SW480 (cell line): ENCODE results near the gene AGFG1.

Experiments used
- DNase-seq: peaks from one replicate; pipeline ENCODE4 v3.0.0-alpha.2; 2016; ENCODE audit warnings: low spot score

AGFG1 gene

DNA sequence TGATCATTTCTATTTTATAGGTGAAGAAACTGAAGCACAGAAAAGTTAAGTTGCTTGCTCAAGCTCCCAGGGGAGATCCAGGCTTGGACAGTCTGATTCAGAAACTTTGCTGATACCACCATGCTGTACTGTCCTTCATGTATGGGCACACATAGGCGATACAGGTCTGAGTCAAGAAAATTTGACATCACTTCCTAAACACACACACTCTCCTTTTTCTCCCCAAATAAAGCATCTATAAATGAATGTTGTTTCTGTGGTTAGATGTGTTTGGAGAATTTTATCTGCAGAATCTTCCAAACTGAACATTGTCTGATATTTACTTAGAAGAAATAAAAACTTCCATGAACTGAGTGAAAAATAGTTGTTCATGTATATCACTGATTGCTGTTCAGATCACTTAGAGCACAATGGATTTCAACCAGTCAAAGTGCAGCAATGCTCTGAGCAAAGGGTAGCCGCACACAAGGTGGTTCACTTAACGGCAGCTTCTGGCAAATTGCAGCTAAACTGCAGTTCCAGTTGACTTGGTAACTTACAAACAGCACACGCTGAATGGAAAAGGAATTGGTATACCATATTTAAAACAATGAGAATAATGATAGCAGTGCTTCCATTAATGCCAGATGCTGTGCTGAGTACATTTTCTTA is 10.0 kb upstream of the AGFG1 start:
- no peak for DNase-seq

DNA sequence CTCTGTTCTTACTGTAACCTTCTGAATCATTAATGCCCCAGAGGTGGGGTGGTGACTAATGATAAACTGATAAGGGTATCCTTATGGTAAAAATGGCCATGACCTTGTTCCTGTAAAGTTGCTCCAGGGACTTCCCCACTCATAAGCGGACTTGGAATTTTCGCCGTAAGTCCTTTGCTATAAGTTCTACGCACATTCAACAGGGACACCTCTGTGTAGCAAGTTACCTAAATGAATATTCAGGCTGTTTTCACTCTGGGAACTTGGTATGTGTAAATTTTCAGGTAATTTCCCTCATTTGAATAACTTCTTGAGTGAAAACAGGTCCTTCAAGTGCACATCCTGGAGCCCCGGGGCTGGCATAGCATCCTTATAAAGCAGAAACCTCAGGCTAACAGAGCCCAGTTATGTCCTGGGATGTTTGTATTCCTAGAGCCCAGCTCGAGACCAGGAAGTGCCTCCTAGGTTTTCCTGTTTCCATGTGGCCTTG is 9.4 kb upstream of the AGFG1 start:
- no peak for DNase-seq

DNA sequence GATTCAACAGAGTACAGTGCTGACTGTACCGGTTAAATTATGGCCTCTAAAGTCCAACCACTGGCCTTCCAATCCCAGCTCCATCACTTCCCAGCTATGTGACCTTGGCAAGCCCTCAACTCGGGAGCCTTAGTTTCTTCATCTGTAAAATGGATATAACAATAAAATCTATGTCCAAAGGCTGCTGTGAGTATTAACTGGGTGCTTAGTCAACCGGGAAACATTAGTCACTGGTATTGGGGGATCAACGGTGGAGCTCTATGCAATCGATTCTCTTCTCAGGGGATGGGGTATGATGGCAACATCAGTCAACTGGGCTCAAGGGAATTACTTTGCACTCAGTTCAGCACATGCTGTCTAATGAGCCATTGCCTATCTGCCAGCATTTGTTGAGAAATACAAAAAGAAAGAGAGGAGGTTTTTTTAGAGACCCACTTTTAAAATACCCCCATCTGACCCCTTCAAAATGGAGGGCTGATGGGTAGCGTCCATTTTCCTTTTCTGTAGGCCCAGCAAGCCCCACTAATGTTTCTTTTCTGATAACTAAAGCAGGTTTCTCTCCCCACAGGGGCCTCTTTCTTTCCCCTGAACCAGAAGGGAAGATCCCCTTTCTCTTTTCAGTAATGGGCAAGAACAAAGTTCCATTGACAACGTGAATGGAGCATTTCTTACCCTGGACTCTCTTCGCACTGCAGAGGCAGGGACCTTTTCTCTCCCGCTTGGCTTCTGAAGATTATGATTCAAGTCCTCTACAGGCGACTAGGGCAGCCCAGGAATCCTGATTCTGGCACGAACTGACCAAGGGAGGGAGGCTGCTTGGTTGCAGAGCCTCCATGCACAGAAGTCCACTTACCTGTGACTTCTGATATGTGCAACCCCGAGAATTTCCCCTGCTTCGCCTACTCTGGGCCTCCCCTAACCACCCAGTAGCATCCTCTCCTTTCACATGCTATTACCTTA is 8.7 kb upstream of the AGFG1 start:
- DNase-seq, result no peak

DNA sequence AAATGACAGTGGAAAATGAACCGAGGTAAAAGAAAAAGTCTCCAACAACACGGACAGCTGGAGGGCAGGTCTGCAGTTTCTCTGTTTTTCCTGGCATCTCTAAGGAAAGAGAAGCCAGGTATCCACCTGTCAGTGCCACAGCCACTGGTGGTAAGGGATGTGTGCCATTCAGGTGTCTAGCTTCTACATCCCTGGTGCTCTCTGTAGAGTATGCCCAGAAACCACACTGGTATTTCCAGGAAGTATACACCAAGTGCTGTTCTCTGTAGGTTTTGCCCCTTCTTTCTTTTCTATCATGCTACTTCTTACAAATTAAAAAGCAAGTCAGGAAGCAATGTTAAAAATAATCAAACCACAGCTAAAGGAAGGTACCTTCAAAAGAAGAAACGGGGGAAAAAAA is 7.6 kb upstream of the AGFG1 start:
- no peak for DNase-seq

DNA sequence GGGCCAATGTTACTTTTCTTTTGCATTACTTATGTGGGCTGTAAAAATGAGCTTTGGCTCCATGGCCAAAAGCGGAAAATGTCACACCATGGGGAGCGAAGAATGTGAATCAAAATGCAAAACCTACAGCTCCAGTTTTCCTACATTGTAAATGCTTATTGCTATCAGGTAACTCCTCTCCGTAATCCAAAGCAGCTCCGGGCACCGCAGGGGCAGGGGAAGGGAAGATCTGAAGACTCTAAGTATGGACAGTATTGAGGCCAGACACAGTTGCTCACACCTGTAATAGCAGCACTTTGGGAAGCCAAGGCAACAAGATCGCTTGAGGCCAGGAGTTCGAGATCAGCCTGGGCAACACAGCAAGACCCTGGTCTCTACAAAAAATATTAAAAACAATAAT is 7.1 kb upstream of the AGFG1 start:
- no peak for DNase-seq

DNA sequence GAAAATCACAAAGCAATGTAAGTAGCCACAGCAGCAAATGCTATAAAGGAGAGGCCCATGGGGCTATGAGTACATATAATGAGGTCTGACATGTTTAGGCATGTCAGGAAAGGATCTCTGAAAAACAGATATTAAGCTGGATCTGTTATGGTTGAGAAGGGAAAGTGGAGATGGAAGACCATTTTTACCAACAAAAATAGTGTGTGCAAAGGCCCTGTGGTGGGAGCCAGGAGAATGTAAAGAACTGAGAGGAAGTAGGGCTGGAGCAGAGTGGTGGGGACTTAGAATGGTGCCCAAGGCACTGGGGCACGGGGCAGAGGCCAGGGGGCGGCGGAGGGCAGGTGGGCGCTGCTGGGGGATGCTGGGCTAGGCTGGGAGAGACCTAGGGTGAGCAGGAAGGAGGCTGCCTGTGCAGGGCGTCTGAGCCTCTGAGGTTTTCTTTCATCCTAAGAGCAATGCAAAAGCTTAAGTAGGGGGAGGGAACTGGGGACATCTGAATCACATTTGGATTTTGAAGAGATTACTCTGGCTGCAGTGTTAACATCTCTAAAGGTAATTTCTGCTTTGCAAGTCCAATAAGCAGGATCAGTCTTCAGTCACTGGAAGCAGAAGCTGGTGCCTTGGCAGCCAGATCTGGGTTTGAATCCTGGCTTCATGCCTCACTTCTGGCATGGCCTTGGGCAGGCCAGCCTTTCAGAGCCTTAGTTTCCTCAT is 4.9 kb upstream of the AGFG1 start:
- no peak for DNase-seq

DNA sequence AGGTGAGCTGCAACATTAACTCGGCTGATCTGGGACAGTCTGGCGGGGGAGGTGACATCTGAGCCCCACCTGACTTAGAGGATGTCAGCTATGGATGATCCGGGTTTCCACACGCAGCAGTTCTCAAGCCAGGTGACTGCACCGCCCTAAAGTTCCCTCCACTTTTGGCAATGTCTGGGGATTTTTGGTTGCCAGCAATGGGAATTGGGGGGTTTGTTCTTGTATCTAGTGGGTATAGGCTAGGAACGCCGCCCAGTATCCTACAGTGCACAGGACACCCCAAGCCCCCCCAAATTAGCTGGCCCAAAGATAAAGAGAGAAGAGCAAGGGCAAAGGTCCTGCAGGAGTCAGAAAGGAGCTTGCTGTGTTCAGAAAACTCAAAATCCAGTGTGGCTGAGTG is 544 bp upstream of the AGFG1 start:
- no peak for DNase-seq

DNA sequence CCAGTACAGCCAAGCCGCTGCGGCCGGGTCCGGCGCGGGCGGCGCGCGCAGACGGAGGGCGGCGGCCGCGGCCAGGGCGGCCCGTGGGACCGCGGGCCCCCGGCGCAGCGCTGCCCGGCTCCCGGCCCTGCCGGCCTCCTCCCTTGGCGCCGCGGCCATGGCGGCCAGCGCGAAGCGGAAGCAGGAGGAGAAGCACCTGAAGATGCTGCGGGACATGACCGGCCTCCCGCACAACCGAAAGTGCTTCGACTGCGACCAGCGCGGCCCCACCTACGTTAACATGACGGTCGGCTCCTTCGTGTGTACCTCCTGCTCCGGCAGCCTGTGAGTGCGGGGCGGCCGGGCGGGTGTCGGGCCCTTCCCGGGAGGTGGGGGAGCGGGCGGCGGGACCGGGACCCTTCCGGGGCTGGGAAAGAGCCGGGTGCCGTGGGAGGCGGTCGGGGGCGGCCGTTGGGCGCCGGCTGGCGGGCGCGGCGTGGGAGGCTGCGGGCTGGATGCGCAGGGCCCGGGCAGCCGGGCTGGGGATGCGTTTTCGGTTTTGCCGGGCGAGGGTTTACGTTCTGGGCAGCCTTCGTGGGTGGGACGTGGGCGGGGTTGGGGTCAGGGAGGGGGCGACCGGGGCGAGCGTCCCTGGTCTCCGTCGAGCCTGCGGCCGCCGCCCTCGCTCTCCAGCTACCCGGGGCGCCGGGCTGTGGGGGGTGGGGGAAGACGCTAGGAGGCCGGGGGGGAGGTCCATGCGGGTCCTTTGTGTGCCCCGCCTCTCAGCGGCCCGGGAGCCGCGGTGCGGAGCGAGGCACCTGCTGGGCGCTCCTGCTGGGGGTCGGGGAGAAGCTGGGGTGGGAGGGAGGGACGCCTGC is 537 bp downstream of the AGFG1 start:
- DNase-seq, result peak; percentile 22

DNA sequence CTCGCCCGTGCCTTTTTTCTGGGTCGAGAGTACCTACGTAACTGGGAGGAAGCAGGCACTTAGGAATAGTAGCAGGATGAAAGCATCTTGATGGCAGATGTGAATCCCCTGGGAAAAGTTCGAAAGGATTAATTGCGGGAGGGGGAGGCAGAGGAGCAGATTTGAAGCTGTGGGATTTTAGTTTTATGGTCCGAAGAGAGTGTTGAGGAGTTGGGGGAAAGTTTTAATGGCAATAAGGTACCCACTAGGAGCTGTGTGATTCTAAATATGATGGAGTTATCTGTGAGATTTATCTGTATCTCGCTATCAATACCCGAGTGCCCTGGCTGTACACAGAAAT is 1.1 kb downstream of the AGFG1 start:
- no peak for DNase-seq

DNA sequence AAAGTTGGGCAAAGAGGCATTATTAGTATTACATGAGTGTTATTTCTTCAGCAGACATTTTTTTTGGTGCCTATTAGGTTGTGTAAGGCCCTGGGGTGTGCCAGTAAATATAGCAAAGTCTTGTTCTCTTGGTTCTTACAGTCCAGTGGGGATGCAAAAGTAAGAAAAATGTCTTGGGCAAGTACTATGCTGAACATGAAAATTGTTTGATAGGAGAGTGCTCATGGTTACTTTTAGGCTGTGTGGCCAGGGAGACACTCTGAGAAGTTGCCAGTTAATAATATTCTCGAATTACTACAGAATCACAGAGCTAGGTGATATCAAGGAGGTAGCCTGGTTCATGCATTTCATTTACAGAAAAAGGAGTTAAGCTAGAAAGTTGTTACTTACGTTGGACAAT is 1.9 kb downstream of the AGFG1 start:
- no peak for DNase-seq

DNA sequence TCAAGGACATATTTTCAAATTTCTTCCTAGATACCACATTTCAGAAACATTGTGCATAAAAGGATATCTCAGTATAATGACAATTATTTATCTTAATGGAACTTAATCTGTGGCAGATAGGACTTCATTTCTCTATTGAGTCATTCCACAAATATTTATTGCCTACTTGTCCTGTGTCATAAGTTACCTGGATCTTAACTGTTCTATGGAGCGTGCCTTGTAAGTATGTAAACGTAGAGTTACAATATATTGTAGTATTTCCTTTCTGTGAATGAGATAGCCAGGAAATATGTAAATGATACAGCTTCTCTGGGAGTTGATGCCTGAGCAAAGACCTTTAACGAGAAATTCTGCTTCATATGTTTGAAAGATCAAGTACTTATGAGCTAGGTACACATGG is 2.5 kb downstream of the AGFG1 start:
- DNase-seq, result no peak

DNA sequence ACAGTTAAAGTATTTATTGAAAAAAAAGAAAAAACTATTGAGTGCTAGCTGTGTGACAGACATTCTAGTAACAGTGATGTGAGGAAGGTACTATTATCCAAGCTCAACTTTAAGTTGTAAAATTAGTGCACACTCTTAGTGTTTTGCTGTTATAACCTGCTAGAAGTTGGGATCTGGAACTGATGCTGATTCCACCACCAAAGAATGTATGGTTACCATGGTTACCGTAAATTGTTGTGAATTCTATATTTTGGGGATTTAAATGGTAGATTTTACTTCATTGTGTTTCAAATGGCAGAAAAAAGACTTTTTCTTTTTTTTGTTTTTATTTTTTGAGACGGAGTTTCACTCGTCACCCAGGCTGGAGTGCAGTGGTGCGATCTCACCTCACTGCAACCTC is 5.3 kb downstream of the AGFG1 start:
- no peak for DNase-seq

DNA sequence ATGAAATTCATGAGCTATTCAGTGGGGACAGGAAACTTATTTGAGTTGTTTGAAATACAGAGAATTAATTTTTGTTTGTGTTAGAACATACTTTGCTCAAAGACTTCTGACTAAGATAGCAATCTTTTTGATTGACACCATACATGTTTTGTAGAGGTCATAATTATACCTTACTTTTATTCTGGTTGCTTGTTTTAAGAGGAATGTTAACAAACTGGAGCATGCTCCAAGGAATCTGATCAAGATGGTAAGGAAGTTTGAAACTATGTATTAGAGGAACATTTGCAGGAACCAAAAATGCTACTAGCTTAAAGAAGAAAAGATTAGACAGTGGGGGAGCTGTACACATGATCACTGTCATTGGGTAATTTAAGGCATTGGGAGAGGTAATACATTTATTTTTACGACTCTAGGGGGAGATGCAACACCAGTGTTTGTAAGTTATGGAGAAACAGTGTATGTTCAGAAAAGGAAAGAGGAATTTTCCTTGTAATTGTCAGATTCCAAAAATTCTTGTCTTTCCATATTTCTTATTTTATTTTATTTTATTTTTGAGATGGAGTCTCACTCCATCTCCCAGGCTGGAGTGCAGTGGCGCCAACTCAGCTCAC is 8.0 kb downstream of the AGFG1 start:
- DNase-seq, result no peak

DNA sequence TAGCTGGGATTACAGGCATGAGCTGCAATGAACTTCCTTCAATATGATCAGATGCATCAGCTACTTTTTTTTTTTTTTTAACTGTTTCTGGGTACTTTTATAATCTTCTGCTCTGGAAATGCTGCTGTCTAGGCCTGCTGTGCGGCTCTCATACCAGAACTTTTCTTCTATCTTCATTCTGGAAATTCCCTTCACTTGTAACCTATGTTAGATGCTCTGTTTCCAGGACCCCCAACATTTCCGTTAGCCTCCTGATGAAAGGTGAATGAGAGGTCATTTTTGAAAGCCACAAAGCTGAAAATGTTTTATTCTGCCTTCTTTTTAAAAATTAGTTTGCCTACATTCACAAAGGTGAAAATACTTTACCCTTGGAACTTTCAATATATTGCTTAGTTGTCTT is 8.6 kb downstream of the AGFG1 start:
- no peak for DNase-seq

DNA sequence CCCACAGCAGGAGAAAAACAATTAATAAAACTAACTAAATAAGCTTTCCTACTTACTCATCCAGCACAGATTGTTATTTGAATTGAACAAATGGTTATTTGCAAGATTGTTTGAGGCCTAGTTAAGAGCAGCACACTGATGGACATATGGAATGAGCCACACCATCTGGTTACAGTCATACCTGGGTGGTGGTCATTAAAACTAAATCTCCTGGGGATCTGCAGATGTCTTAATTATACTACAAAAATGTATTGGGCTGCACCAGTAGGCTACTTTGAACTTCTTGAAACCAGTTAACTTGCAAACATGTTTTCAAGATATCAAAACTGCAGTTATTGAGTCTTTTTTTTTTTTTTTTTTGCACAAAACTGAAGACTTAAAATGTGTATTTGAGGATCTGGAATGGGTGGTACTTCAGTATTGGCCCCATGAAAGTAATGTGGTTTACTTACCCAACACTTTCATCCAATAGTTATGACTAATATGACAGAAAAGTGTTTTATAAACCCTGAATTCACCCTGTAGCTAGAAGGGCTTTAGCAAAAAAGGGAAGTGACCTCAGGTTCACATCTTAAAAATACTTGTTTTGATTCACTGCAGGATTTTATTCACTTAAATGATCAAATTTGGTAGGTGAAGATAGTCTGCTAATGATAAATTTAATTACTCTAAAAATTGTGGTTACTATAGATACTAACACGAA is 10.8 kb downstream of the AGFG1 start:
- no peak for DNase-seq

DNA sequence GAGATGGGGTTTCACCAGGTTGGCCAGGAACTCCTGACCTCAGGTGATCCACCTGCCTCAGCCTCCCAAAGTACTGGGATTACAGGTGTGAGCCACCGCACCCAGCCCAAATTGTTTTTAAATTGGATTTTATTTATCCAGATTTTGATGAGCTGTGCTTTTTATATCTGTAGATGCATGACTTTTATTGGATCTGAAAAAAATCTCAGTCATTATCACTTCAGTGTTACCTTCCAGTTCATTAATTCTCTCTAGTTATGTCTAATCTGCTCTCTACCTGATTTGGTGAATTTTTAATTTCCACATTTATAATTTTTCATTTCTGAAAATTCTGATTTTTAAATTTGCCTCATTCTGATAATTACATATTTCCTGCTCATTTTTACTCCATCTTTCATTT is 13.5 kb downstream of the AGFG1 start:
- DNase-seq, result no peak

DNA sequence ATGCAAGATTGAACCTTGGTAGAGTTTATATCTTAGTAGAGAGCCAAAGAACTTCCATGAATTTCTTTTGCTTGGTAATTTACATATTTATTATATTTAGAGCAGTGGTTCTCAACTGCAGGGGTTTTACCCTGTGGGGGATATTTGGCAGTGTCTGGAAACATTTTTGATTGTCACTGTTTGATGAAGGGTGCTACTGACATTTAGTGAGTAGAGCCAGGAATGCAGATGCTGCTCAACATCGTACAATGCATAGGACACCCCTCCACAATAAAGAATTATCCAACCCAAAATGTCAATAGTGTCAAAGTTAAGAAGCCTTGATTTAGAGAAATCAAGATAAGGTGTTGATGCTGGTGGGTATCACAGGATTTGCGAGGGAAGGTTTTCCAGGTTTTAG is 14.7 kb downstream of the AGFG1 start:
- DNase-seq, result no peak

DNA sequence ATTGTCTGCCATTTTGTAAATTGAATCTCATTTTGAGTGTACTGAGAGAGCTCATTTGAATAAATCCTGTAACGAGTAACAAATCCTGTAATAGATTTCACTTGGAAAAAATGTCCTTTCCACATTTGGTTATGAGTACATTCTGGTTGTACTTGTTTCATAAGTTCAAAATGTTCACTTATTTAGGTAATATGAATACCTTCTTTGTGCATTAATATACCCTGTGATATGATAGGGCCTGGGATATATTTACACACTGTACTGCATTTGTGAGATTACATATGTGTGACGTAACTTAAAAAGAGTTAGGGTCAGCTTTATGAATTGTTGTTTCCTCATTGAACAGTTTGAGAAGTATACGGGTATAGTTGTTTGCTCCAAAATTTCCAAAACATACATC is 16.1 kb downstream of the AGFG1 start:
- DNase-seq, result no peak

DNA sequence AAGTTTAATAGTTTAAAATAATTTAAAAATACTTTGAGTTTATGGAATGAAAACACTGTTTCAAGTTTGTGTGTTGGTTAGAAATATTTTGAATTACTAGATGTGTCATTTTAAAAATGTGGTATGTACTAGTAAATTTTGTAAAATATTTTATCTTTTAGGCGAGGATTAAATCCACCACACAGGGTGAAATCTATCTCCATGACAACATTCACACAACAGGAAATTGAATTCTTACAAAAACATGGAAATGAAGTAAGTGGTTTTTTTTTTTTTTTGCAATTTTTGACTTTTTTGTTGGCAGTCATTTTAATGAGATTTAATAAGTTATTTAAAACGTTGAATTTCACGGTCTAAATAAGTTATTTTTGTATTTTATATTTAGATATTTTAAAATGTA is 19.4 kb downstream of the AGFG1 start:
- no peak for DNase-seq

DNA sequence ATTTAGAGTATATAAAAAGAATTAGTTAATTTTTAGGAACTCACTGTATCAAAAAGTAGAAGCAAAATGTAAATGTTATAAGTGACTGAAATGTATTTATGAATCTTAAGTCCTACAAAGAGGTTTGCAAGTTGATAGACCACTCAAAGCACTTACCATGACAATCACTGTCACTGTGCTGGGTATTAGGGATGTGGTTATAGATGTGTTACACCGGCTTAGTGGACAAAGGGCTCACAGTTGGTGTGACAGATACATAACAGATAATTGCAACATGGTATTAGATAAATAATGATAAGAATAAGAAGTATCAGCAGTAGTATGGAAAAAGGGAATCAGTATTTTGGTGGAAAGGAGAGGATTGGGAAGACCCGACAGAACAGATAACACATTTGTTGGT is 21.6 kb downstream of the AGFG1 start:
- DNase-seq, result no peak

DNA sequence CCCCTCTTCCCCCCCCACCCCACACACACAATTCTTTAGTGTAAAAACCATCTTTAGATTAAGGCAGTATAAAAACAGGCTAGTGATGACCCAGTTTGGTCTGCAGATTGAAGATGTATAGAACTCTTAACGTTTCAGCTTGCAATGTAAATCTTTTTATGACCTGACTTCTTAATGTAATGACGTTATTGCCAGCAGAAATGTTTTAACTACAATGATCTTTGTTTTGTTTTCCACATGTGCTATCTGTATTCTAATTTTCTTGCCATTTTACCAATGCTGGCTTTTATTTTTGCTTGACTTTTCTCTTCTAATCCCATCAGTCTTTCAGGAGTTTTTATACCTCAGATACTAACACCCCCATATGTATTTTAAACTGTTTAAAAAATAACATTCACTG is 25.2 kb downstream of the AGFG1 start:
- DNase-seq, result no peak
